CD4-positive, CD25-positive, alpha-beta regulatory T cell (primary cell): ENCODE data around the gene TNIK. TPM values are rescaled to one million over a fixed set of nuclear protein-coding genes. Genes with fewer than 3 reads are reported as not detected.

Source experiments
- ATAC-seq, 2 donors: fragments of 150-1000 bp; cut with Tn5 transposase; one replicate each; pipeline ENCODE4 v1.10.0; 2021; ENCODE audit warnings: low read depth in 2 of 2, moderate number of reproducible peaks in 2 of 2, moderate library complexity in 1 of 2
- DNase-seq, 3 donors: peaks; one replicate each; pipeline versions ENCODE4 v3.0.0 to v3.0.0-alpha.2; 2012 to 2022; ENCODE audit warnings: mixed read lengths in 1 of 3
- H3K27ac ChIP-seq: one replicate; pipeline ENCODE4 v1.7.0; 2013; ENCODE audit warnings: mild to moderate bottlenecking, low read length; ENCODE audit not compliant: insufficient read depth, poor library complexity, severe bottlenecking
- H3K27me3 ChIP-seq: one replicate; pipeline ENCODE4 v1.7.0; 2013; ENCODE audit warnings: low read length; ENCODE audit not compliant: control insufficient read depth, insufficient read depth
- H3K36me3 ChIP-seq: one replicate; pipeline ENCODE4 v1.7.0; 2013; ENCODE audit warnings: mild to moderate bottlenecking, low read length, moderate library complexity; ENCODE audit not compliant: control insufficient read depth, insufficient read depth
- H3K4me1 ChIP-seq: 2 replicates; pipeline ENCODE4 v1.7.0; 2013; ENCODE audit warnings: mild to moderate bottlenecking, low read length; ENCODE audit not compliant: insufficient read depth, control insufficient read depth, poor library complexity, severe bottlenecking
- H3K4me3 ChIP-seq: one replicate; pipeline ENCODE4 v1.7.0; 2013; ENCODE audit warnings: low read depth, mild to moderate bottlenecking, low read length, moderate library complexity
- H3K9me3 ChIP-seq, 2 experiments: 1 replicate in 1 of 2; 2 replicates in 1 of 2; pipeline ENCODE4 v1.7.0; 2013; ENCODE audit warnings: low read length in 2 of 2, mild to moderate bottlenecking in 1 of 2, moderate library complexity in 1 of 2; ENCODE audit not compliant: control insufficient read depth in 2 of 2
- H3K27ac Mint-ChIP-seq, 3 donors: one replicate each; pipeline ENCODE4 v1.8.0; 2020 to 2022; ENCODE audit warnings: mild to moderate bottlenecking in 3 of 3, mixed read lengths in 3 of 3, moderate library complexity in 2 of 3
- H3K27me3 Mint-ChIP-seq: one replicate; pipeline ENCODE4 v1.8.0; 2022; ENCODE audit warnings: mild to moderate bottlenecking, mixed read lengths
- H3K36me3 Mint-ChIP-seq: one replicate; pipeline ENCODE4 v1.8.0; 2020; ENCODE audit warnings: mixed read lengths
- H3K4me1 Mint-ChIP-seq, 4 donors: one replicate each; pipeline ENCODE4 v1.8.0; 2020 to 2022; ENCODE audit warnings: mixed read lengths in 4 of 4, mild to moderate bottlenecking in 1 of 4
- H3K4me3 Mint-ChIP-seq, 4 donors: one replicate each; pipeline ENCODE4 v1.8.0; 2020 to 2022; ENCODE audit warnings: mild to moderate bottlenecking in 4 of 4, mixed read lengths in 4 of 4, moderate library complexity in 3 of 4
- H3K9me3 Mint-ChIP-seq, 7 donors: one replicate each; pipeline ENCODE4 v1.8.0; 2020 to 2022; ENCODE audit warnings: mixed read lengths in 7 of 7, mild to moderate bottlenecking in 3 of 7, moderate library complexity in 2 of 7
- polyA plus RNA-seq, 4 donors: library from polyadenylated mRNA; unstranded; fragments of 300-500 nt; fragmentation: Illumina TruSeq; gene quantifications; one replicate each; pipeline ENCODE4 v1.2.3, GENCODE V29; 2021
- total RNA-seq: library from RNA; stranded (reverse); gene quantifications from one replicate; pipeline ENCODE4 v1.2.3, GENCODE V29; 2022

TNIK gene
- total and polyA plus RNA-seq, 5 donors from 2014 or later = 14.7 to 162 (median 22.3) TPM

- no peak for DNase-seq
- no peak overlapping the region for H3K4me3 ChIP-seq
- peaks cover 33 to 76% (median 54%) of the 10 kb centered on the region in 4 donors for H3K4me1 Mint-ChIP-seq
- no peak for ATAC-seq
- no peak overlapping the region for H3K27ac ChIP-seq
- H3K27me3 Mint-ChIP-seq = no peaks in the 10 kb centered on the region
- H3K4me1 ChIP-seq = peaks cover 16% of the 10 kb centered on the region
- peaks cover 6 to 8% of the 10 kb centered on the region in 2 experiments for H3K9me3 ChIP-seq
- peaks cover 20% of the 10 kb centered on the region for H3K36me3 ChIP-seq
- H3K9me3 Mint-ChIP-seq = peaks cover 0 to 8% (median 4%) of the 10 kb centered on the region in 7 donors
- H3K4me3 Mint-ChIP-seq = no peak overlapping the region
- H3K36me3 Mint-ChIP-seq = peaks cover 33% of the 10 kb centered on the region
- no peaks in the 10 kb centered on the region for H3K27me3 ChIP-seq
- H3K27ac Mint-ChIP-seq = peak overlapping the region in 1 of 3 donors; percentile 70
These were observed 232.0 kb downstream of the TNIK start for GRCh38 chr3:171228240-171228639.

GRCh38 chr3:171227828-171228227, 232.4 kb downstream of the TNIK start:
- peaks cover 33% of the 10 kb centered on the region for H3K36me3 Mint-ChIP-seq
- no peak for DNase-seq
- Histone ChIP-seq H3K27ac (no peak overlapping the region), H3K4me3 (no peak overlapping the region), H3K36me3 (peaks cover 20% of the 10 kb centered on the region), H3K4me1 (peaks cover 16% of the 10 kb centered on the region), H3K27me3 (no peaks in the 10 kb centered on the region), H3K9me3 (peaks cover 6 to 8% of the 10 kb centered on the region in 2 experiments)
- peaks cover 0 to 8% (median 4%) of the 10 kb centered on the region in 7 donors for H3K9me3 Mint-ChIP-seq
- no peak for ATAC-seq
- peak overlapping the region in 1 of 3 donors; percentile 70 for H3K27ac Mint-ChIP-seq
- H3K4me1 Mint-ChIP-seq = peaks cover 29 to 74% (median 52%) of the 10 kb centered on the region in 4 donors
- H3K27me3 Mint-ChIP-seq = no peaks in the 10 kb centered on the region
- H3K4me3 Mint-ChIP-seq = no peak overlapping the region

- H3K27me3 ChIP-seq = no peaks in the 10 kb centered on the region
- DNase-seq = no peak
These were observed 232.8 kb downstream of the TNIK start for GRCh38 chr3:171227359-171227758.

GRCh38 chr3:171226794-171227193, 233.4 kb downstream of the TNIK start:
- Histone ChIP-seq H3K27me3 (no peaks in the 10 kb centered on the region), H3K4me3 (no peak overlapping the region), H3K27ac (no peak overlapping the region), H3K4me1 (peaks cover 16% of the 10 kb centered on the region), H3K36me3 (peaks cover 20% of the 10 kb centered on the region), H3K9me3 (peaks cover 6 to 8% of the 10 kb centered on the region in 2 experiments)
- Mint-ChIP-seq H3K27ac (no peak overlapping the region), H3K36me3 (peaks cover 33% of the 10 kb centered on the region), H3K4me1 (peaks cover 25 to 77% (median 54%) of the 10 kb centered on the region in 4 donors), H3K27me3 (no peaks in the 10 kb centered on the region), H3K4me3 (no peak overlapping the region), H3K9me3 (peaks cover 0 to 8% (median 4%) of the 10 kb centered on the region in 7 donors)
- ATAC-seq = no peak
- no peak for DNase-seq

More at GRCh38 chr3:171227359-171227758, 232.8 kb downstream of the TNIK start:
- H3K4me1 ChIP-seq = peaks cover 16% of the 10 kb centered on the region
- no peak overlapping the region for H3K27ac ChIP-seq
- peaks cover 6 to 8% of the 10 kb centered on the region in 2 experiments for H3K9me3 ChIP-seq
- Mint-ChIP-seq H3K27ac (peak overlapping the region in 1 of 3 donors; percentile 59), H3K4me3 (no peak overlapping the region), H3K4me1 (peaks cover 25 to 74% (median 52%) of the 10 kb centered on the region in 4 donors), H3K27me3 (no peaks in the 10 kb centered on the region), H3K36me3 (peaks cover 33% of the 10 kb centered on the region), H3K9me3 (peaks cover 0 to 8% (median 4%) of the 10 kb centered on the region in 7 donors)
- H3K36me3 ChIP-seq = peaks cover 20% of the 10 kb centered on the region
- no peak overlapping the region for H3K4me3 ChIP-seq
- no peak for ATAC-seq

GRCh38 chr3:171225708-171226107, 234.5 kb downstream of the TNIK start:
- Histone ChIP-seq H3K4me1 (peaks cover 9% of the 10 kb centered on the region), H3K27me3 (no peaks in the 10 kb centered on the region), H3K9me3 (peaks cover 6 to 8% of the 10 kb centered on the region in 2 experiments), H3K36me3 (peaks cover 20% of the 10 kb centered on the region), H3K27ac (peak overlapping the region; percentile 45), H3K4me3 (peak overlapping the region; percentile 39)
- no peak for DNase-seq
- Mint-ChIP-seq H3K4me3 (no peak overlapping the region), H3K27me3 (no peaks in the 10 kb centered on the region), H3K36me3 (peaks cover 31% of the 10 kb centered on the region), H3K9me3 (peaks cover 0 to 8% (median 3%) of the 10 kb centered on the region in 7 donors), H3K4me1 (peaks cover 29 to 76% (median 55%) of the 10 kb centered on the region in 4 donors), H3K27ac (peak overlapping the region; percentile 40 to 79 (median 53))
- ATAC-seq = no peak

GRCh38 chr3:171225165-171225564, 235.0 kb downstream of the TNIK start:
- peaks cover 20% of the 10 kb centered on the region for H3K36me3 ChIP-seq
- H3K9me3 ChIP-seq = peaks cover 6 to 8% of the 10 kb centered on the region in 2 experiments
- DNase-seq (peak in 2 of 3 donors; percentile 63 to 80), ATAC-seq (peak; percentile 81 to 84)
- peaks cover 5% of the 10 kb centered on the region for H3K4me1 ChIP-seq
- Mint-ChIP-seq H3K27ac (peak overlapping the region; percentile 40 to 79 (median 53)), H3K4me1 (peaks cover 33 to 74% (median 51%) of the 10 kb centered on the region in 4 donors), H3K4me3 (peak overlapping the region in 1 of 4 donors; percentile 0), H3K9me3 (peaks cover 0 to 8% (median 3%) of the 10 kb centered on the region in 7 donors), H3K27me3 (no peaks in the 10 kb centered on the region), H3K36me3 (peaks cover 30% of the 10 kb centered on the region)
- no peaks in the 10 kb centered on the region for H3K27me3 ChIP-seq
- peak overlapping the region; percentile 45 for H3K27ac ChIP-seq
- H3K4me3 ChIP-seq = peak overlapping the region; percentile 39

- no peak overlapping the region for H3K27ac Mint-ChIP-seq
- Histone ChIP-seq H3K4me3 (no peak overlapping the region), H3K9me3 (peaks cover 6 to 8% of the 10 kb centered on the region in 2 experiments), H3K36me3 (peaks cover 20% of the 10 kb centered on the region), H3K4me1 (peaks cover 5% of the 10 kb centered on the region), H3K27ac (no peak overlapping the region), H3K27me3 (no peaks in the 10 kb centered on the region)
- no peak for ATAC-seq
- no peaks in the 10 kb centered on the region for H3K27me3 Mint-ChIP-seq
- H3K4me1 Mint-ChIP-seq = peaks cover 33 to 68% (median 49%) of the 10 kb centered on the region in 4 donors
- no peak overlapping the region for H3K4me3 Mint-ChIP-seq
- no peak for DNase-seq
- peaks cover 0 to 8% (median 3%) of the 10 kb centered on the region in 7 donors for H3K9me3 Mint-ChIP-seq
- H3K36me3 Mint-ChIP-seq = peaks cover 28% of the 10 kb centered on the region
These were observed 236.8 kb downstream of the TNIK start for GRCh38 chr3:171223396-171223795.

- no peaks in the 10 kb centered on the region for H3K27me3 ChIP-seq
- peaks cover 16% of the 10 kb centered on the region for H3K36me3 ChIP-seq
- H3K4me1 ChIP-seq = peaks cover 5% of the 10 kb centered on the region
- H3K36me3 Mint-ChIP-seq = peaks cover 24% of the 10 kb centered on the region
- H3K9me3 ChIP-seq = peaks cover 6 to 8% of the 10 kb centered on the region in 2 experiments
- peaks cover 33 to 67% (median 49%) of the 10 kb centered on the region in 4 donors for H3K4me1 Mint-ChIP-seq
- no peak overlapping the region for H3K4me3 Mint-ChIP-seq
- H3K27ac Mint-ChIP-seq = no peak overlapping the region
- ATAC-seq (no peak), DNase-seq (no peak)
- no peak overlapping the region for H3K27ac ChIP-seq
- H3K4me3 ChIP-seq = no peak overlapping the region
- H3K9me3 Mint-ChIP-seq = peaks cover 0 to 9% (median 3%) of the 10 kb centered on the region in 7 donors
- H3K27me3 Mint-ChIP-seq = no peaks in the 10 kb centered on the region
These were observed 237.2 kb downstream of the TNIK start for GRCh38 chr3:171222995-171223394.
